Measurements from ENCODE around the gene KRIT1. TPM values are rescaled to one million over a fixed set of nuclear protein-coding genes. Genes with fewer than 3 reads are reported as not detected.

The KRIT1 gene
- total RNA-seq, 1 donor from 2014 or later, result 52.9 TPM

GRCh38 chr7:92282930-92283329 is 37.2 kb upstream of the KRIT1 start:
- TF ChIP-seq CTCF (IDR thresholded peaks at IDR 0.05; ENCODE audit: insufficient read depth, low read length, poor library complexity, severe bottlenecking), result no peak
- Histone ChIP-seq H3K36me3 (ENCODE audit: control insufficient read depth, insufficient read depth, low read length) (no peaks in the 10 kb centered on the region), H3K4me3 (ENCODE audit: low read depth, low read length) (no peak overlapping the region), H3K27me3 (ENCODE audit: control insufficient read depth, insufficient read depth, low read length) (no peaks in the 10 kb centered on the region)
- no peak for DNase-seq (ENCODE audit: low read depth)

GRCh38 chr7:92282221-92282814 is 36.6 kb upstream of the KRIT1 start:
- TF ChIP-seq CTCF (IDR thresholded peaks at IDR 0.05; ENCODE audit: insufficient read depth, low read length, poor library complexity, severe bottlenecking), result no peak
- Histone ChIP-seq H3K4me3 (ENCODE audit: low read depth, low read length) (no peak overlapping the region), H3K36me3 (ENCODE audit: control insufficient read depth, insufficient read depth, low read length) (no peaks in the 10 kb centered on the region), H3K27me3 (ENCODE audit: control insufficient read depth, insufficient read depth, low read length) (no peaks in the 10 kb centered on the region)
- no peak for DNase-seq (ENCODE audit: low read depth)

GRCh38 chr7:92281031-92281430 is 35.3 kb upstream of the KRIT1 start:
- no peak for TF ChIP-seq CTCF (IDR thresholded peaks at IDR 0.05; ENCODE audit: insufficient read depth, low read length, poor library complexity, severe bottlenecking)
- no peaks in the 10 kb centered on the region for H3K27me3 ChIP-seq (ENCODE audit: control insufficient read depth, insufficient read depth, low read length)
- no peak for DNase-seq (ENCODE audit: low read depth)
- H3K36me3 ChIP-seq (ENCODE audit: control insufficient read depth, insufficient read depth, low read length), result no peaks in the 10 kb centered on the region
- H3K4me3 ChIP-seq (ENCODE audit: low read depth, low read length), result no peak overlapping the region

GRCh38 chr7:92279396-92280031 is 33.8 kb upstream of the KRIT1 start:
- H3K36me3 ChIP-seq (ENCODE audit: control insufficient read depth, insufficient read depth, low read length), result no peaks in the 10 kb centered on the region
- no peak for DNase-seq (ENCODE audit: low read depth)
- TF ChIP-seq CTCF (IDR thresholded peaks at IDR 0.05; ENCODE audit: insufficient read depth, low read length, poor library complexity, severe bottlenecking), result no peak
- H3K27me3 ChIP-seq (ENCODE audit: control insufficient read depth, insufficient read depth, low read length), result no peaks in the 10 kb centered on the region
- H3K4me3 ChIP-seq (ENCODE audit: low read depth, low read length), result no peak overlapping the region

GRCh38 chr7:92276460-92276864 is 30.7 kb upstream of the KRIT1 start:
- Histone ChIP-seq H3K36me3 (ENCODE audit: control insufficient read depth, insufficient read depth, low read length) (no peaks in the 10 kb centered on the region), H3K27me3 (ENCODE audit: control insufficient read depth, insufficient read depth, low read length) (no peaks in the 10 kb centered on the region), H3K4me3 (ENCODE audit: low read depth, low read length) (no peak overlapping the region)
- DNase-seq (ENCODE audit: low read depth), result no peak
- TF ChIP-seq CTCF (IDR thresholded peaks at IDR 0.05; ENCODE audit: insufficient read depth, low read length, poor library complexity, severe bottlenecking), result no peak

- no peak for TF ChIP-seq CTCF (IDR thresholded peaks at IDR 0.05; ENCODE audit: insufficient read depth, low read length, poor library complexity, severe bottlenecking)
- no peaks in the 10 kb centered on the region for H3K36me3 ChIP-seq (ENCODE audit: control insufficient read depth, insufficient read depth, low read length)
- H3K27me3 ChIP-seq (ENCODE audit: control insufficient read depth, insufficient read depth, low read length), result no peaks in the 10 kb centered on the region
- DNase-seq (ENCODE audit: low read depth), result no peak
- H3K4me3 ChIP-seq (ENCODE audit: low read depth, low read length), result no peak overlapping the region
Measured at GRCh38 chr7:92275327-92275726, 29.6 kb upstream of the KRIT1 start.
